NCI-H2196 (cell line): Measurements from ENCODE around the gene OTOF.

Experiments used
- DNase-seq: peaks from one replicate; lab custom pipeline; 2025; ENCODE audit not compliant: unreplicated experiment; lab: John Stamatoyannopoulos, UW

The OTOF gene

GRCh38 chr2:26503231-26503880, 25.4 kb upstream of the OTOF start:
- peak; percentile 88 for DNase-seq

- no peak for DNase-seq
Observed at GRCh38 chr2:26500406-26500805, 22.5 kb upstream of the OTOF start.

- no peak for DNase-seq
Observed at GRCh38 chr2:26495705-26496297, 17.9 kb upstream of the OTOF start.

DNA sequence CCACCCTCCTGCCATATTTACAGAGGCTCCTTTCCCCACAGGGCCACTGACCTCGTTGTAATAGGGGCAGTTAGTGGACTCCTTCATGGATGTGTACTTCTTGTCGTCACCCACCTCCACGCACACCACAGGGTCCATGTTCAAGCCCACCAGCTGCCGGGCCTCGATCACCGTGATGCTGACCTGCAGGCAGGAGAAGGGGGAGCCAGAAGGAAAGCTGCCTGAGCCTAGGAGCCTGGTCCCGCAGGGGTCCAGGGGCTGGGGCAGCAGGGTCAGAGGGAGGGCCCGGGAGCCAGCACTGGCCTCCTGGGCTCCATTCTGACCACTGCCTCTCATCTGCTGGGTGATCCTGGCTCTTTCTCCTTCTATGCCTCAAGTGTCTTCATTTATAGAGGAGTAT, 17.0 kb upstream of the OTOF start:
- DNase-seq = no peak

GRCh38 chr2:26494199-26494598, 16.3 kb upstream of the OTOF start:
- DNase-seq = no peak

DNA sequence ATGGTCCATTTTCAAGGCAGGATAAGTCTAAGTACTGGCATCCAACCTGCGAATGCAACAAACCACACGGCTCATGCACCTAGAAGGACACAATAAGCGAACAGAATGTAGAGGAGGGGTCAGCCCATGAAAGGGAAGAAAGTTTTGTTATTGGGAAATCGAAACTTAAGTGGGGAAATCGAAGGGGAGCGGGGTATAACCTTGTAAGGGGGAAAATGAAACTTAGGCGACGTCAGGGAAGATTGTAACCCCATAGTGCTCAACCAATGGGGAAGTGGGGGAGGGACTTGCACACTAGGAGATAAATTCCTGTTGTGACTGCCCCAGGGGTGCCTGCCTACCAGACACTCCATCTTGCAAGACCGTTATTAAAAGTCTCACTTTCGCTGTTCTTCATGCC, 15.6 kb upstream of the OTOF start:
- no peak for DNase-seq

- DNase-seq = no peak
Observed at GRCh38 chr2:26492749-26493515, 15.0 kb upstream of the OTOF start.

- no peak for DNase-seq
Observed at GRCh38 chr2:26491563-26492167, 13.7 kb upstream of the OTOF start.

- no peak for DNase-seq
Observed at GRCh38 chr2:26489213-26489850, 11.4 kb upstream of the OTOF start.

DNA sequence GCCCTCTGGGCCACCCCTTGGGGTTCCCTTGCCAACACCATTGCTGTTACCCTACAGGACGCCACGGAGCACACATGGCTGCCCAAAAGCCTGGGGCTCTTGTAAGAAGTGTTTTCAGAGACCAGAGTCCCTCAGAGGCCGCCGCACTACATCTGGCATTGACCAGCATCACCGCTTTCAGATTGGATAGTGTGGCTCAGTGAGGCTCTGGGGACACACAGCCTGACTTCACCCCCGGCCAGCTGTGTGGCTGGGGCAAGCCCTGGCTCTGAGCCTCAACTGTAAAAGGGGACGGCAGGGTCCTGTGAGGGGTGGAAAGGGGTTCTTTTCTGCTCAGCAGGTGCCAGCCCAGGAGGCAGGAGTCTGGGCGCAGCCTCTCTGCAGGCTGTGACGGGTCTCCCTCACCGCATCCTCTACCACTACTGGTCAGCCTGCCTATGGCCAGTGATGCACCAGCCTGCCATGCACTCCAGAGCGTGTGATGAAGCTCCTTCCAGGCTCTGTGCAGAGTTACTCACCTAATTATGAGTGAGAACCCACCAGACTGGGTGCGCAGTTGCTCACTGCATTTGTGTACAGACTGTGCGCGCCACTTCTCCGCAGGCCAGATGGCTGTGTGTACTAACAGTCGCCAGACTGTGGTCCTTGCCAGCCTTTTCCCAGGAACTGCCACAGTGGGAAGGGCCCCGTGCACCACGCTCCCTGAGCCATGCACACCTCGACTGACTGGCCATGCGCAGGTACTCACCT, 10.7 kb upstream of the OTOF start:
- no peak for DNase-seq

GRCh38 chr2:26487192-26487591, 9.3 kb upstream of the OTOF start:
- DNase-seq = no peak

DNA sequence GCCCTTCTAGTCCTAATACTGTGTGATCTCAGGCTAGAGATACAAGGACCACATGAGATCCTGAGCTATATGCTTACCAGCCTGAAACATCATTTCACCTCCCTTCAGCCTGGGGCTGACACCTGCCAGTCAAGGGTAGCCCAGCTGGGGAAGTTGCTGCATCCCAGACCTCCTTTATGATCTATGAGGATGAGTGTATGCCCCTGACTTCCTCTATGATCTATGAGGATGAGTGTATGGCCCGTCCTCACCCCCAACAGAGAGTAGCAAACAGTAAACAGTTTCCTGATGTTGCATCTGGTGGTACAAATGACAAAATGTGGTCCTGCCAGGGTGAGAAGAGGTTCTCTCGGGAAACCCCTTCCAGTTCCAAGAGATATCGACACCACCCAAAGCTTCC, 8.9 kb upstream of the OTOF start:
- DNase-seq = no peak

DNA sequence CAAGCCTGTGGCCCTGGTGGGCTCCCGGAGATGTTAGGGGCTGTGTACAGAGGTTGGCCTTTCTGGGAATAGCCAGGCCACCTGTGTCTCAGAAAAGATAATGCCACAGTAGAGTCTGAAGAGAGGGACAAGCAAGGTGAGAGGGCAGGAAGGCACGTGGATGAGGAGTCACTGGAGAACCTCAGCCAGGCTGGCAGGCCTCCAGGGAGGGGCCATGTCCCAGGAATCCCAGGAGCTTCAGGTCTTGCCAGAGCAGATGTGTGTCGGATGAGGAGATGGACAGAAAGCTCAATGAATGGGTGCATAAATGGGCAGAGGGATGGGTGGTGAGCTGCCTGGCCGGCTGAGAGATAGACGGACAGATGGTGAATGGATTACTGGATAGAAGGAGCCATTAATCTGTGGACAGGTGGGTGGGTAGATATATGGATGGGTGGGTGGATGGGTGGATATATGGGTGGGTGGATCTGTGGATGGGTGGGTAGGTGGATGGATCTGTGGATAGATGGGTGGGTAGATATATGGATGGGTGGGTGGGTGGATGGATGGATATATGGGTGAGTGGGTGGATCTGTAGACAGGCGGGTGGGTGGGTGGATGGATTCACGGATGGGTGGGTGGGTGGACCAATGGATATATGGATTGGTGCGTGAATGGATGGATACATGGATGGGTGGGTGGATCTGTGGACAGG, 7.9 kb upstream of the OTOF start:
- no peak for DNase-seq

GRCh38 chr2:26485099-26485498, 7.2 kb upstream of the OTOF start:
- no peak for DNase-seq

- no peak for DNase-seq
Observed at GRCh38 chr2:26484579-26484978, 6.7 kb upstream of the OTOF start.

DNA sequence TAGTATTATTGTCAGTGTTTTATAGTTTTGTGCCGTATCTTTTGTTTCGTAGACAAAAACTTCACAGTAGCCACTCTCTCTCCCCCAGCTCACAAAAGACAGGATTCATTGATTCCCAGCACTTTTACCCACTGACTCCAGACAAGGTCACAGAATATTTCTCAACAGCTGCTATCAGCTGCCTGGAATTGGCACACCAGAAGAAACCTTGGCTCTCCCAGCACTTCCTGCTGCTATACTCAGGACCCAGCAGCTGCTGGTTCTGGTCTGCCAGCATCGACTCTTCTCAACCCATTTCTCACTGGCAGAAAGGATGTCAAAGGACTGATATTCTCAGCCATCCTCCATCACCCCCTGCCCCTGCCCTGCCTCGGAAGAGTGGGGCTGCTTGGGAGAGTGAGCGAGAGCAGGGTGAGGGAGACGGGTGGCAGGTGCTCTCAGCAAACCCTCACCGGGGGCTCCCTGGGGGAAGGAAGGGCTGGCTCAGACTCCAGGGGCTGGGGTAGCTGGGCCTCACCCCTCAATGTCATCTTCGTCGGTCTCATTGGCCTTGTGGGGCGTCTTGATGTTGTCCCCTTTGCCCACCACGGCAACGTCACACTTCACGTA, 6.1 kb upstream of the OTOF start:
- peak; percentile 32 for DNase-seq

DNA sequence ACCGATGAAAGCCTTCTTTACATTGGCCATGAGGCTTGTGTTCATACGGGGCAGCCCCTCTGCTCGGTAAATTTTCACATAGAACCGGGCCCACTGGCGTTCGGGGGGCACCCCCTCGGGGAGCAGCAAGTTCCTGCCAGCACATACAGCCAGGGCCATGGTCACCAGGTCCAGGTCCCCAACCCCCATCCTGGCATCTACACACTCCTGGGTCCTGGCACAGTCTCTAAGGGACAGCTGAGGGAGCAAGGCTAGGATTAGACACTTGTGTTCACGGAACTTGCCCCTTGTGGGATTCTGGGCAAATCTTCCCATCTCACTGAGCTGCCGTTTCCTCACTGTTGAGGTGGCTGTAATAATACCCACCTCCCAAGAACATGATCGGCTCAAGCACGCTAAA, 5.6 kb upstream of the OTOF start:
- DNase-seq = no peak

DNA sequence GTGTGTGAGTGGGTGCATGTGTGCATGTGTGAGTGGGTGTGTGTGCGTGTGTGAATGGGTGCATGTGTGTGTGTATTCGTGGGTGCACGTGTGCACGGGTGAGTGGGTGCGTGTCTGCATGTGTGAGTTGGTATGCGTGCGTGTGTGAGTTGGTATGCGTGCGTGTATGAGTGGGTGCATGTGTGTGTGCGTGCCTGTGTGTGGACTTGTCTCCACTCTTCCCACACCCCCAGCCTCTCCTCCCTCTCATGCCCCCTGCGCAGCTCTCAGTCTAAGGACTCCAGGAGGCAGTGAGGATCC, 5.1 kb upstream of the OTOF start:
- no peak for DNase-seq

DNA sequence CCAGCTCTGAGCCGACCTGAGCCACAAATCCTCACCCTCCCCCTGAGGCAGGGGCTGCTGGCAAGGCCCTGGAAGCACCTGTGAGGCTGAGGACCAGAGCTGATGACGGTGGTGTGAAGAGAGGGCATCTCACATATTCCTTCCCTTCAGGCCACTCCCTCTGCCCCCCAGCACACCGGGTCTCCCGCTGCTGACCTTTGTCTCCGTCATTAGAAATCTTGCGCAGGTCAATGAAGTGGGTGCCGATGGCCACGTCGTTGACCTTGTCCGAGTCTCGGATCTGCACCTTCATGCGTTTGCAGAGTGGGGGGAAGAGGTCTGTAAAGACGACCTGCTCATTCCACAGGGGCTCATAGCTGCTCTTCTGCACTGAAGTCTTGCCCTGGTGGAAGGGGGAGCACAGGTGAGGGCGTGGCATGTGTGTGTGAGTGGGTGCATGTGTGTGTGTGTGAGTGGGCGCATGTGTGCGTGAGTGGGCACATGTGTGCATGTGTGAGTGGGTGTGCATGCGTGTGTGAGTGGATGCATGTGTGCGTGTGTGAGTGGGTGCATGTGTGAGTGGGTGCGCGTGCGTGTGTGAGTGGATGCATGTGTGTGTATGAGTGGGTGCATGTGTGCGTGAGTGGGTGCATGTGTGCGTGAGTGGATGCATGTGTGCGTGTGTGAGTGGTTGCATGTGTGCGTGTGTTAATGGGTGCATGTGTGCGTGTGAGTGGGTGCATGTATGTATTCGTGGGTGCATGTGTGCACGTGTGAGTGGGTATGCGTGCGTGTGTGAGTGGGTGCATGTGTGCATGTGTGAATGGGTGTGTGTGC, 4.5 kb upstream of the OTOF start:
- no peak for DNase-seq
